HG03060 (cell line): ENCODE data around the gene PTPRD.

Source experiments
- ATAC-seq: cut with Tn5 transposase; IDR thresholded peaks from one replicate; pipeline ENCODE4 v1.9.1; 2021; ENCODE audit warnings: low read depth, moderate number of reproducible peaks; ENCODE audit not compliant: unreplicated experiment

Gene PTPRD

GRCh38 chr9:8823131-8823895 is 1789.5 kb downstream of the PTPRD start:
- no peak for ATAC-seq

GRCh38 chr9:8822667-8823025 is 1790.2 kb downstream of the PTPRD start:
- no peak for ATAC-seq

- no peak for ATAC-seq
These were observed 1790.7 kb downstream of the PTPRD start for GRCh38 chr9:8821910-8822666.

- ATAC-seq = no peak
These were observed 1795.5 kb downstream of the PTPRD start for GRCh38 chr9:8817335-8817734.

GRCh38 chr9:8816361-8816760 is 1796.4 kb downstream of the PTPRD start:
- no peak for ATAC-seq

- ATAC-seq = no peak
These were observed 1796.9 kb downstream of the PTPRD start for GRCh38 chr9:8815931-8816330.

GRCh38 chr9:8815219-8815618 is 1797.6 kb downstream of the PTPRD start:
- ATAC-seq = no peak

- ATAC-seq = no peak
These were observed 1799.9 kb downstream of the PTPRD start for GRCh38 chr9:8812888-8813287.

- ATAC-seq = no peak
These were observed 1803.1 kb downstream of the PTPRD start for GRCh38 chr9:8809741-8810140.

- no peak for ATAC-seq
These were observed 1806.7 kb downstream of the PTPRD start for GRCh38 chr9:8806150-8806549.

- ATAC-seq = no peak
These were observed 1808.2 kb downstream of the PTPRD start for GRCh38 chr9:8804613-8805012.

- no peak for ATAC-seq
These were observed 1810.6 kb downstream of the PTPRD start for GRCh38 chr9:8802242-8802641.

GRCh38 chr9:8800196-8800595 is 1812.6 kb downstream of the PTPRD start:
- no peak for ATAC-seq

- no peak for ATAC-seq
These were observed 1813.2 kb downstream of the PTPRD start for GRCh38 chr9:8799615-8800014.

- no peak for ATAC-seq
These were observed 1813.6 kb downstream of the PTPRD start for GRCh38 chr9:8799206-8799605.

- ATAC-seq = no peak
These were observed 1828.0 kb downstream of the PTPRD start for GRCh38 chr9:8784838-8785237.

GRCh38 chr9:8783941-8784340 is 1828.9 kb downstream of the PTPRD start:
- no peak for ATAC-seq

- no peak for ATAC-seq
These were observed 1830.6 kb downstream of the PTPRD start for GRCh38 chr9:8782237-8782636.

- ATAC-seq = no peak
These were observed 1831.3 kb downstream of the PTPRD start for GRCh38 chr9:8781458-8781857.

GRCh38 chr9:8780386-8780785 is 1832.4 kb downstream of the PTPRD start:
- no peak for ATAC-seq

- ATAC-seq = no peak
These were observed 1833.3 kb downstream of the PTPRD start for GRCh38 chr9:8779478-8779877.

GRCh38 chr9:8778356-8778755 is 1834.4 kb downstream of the PTPRD start:
- ATAC-seq = no peak
